A673 (cell line): ENCODE data around the gene SLC24A2. TPM values are rescaled to one million over a fixed set of nuclear protein-coding genes. Genes with fewer than 3 reads are reported as not detected.

Source experiments
- BruUV-seq: library from RNA; stranded (reverse); fragments of 400-500 nt; replicated peaks from 2 replicates; lab custom pipeline; 2021; lab: Mats Ljungman, UMichigan
- CTCF ChIA-PET: fragments of 300-600 bp; sonication (Branson Sonifier 250); formaldehyde crosslinking; loops from one replicate; lab custom pipeline; 2022; ENCODE audit warnings: antibody characterized with exemption; lab: Charles Lee
- POLR2A ChIA-PET: fragments of 300-600 bp; sonication (Branson Sonifier 250); formaldehyde crosslinking; loops from one replicate; lab custom pipeline; 2022; ENCODE audit warnings: antibody characterized with exemption; ENCODE audit not compliant: low non-redundant PET; lab: Charles Lee
- DNase-seq: peaks from one replicate; pipeline ENCODE4 v3.0.0-alpha.2; 2015; ENCODE audit warnings: low spot score
- H3K27ac ChIP-seq: fragments of 200-600 bp; sonication (generic); 2 replicates; pipeline ENCODE4 v1.5.1; 2016; ENCODE audit warnings: mixed run types, low read depth, mild to moderate bottlenecking, mixed read lengths, antibody characterized with exemption, low read length; ENCODE audit not compliant: poor library complexity, severe bottlenecking
- H3K27me3 ChIP-seq: fragments of 200-600 bp; sonication (generic); replicated peaks from 2 replicates; pipeline ENCODE4 v1.6.1; 2017; ENCODE audit warnings: mixed run types, low read depth, mild to moderate bottlenecking, mixed read lengths, antibody characterized with exemption, low read length; ENCODE audit not compliant: insufficient read depth, poor library complexity
- H3K36me3 ChIP-seq: fragments of 200-600 bp; sonication (generic); 2 replicates; pipeline ENCODE4 v1.6.1; 2016; ENCODE audit warnings: mixed run types, mild to moderate bottlenecking, mixed read lengths, antibody characterized with exemption, low read length; ENCODE audit not compliant: insufficient read depth, poor library complexity, severe bottlenecking
- H3K4me1 ChIP-seq: fragments of 200-600 bp; sonication (generic); 2 replicates; pipeline ENCODE4 v1.6.1; 2017; ENCODE audit warnings: mixed run types, mild to moderate bottlenecking, mixed read lengths, antibody characterized with exemption, low read length; ENCODE audit not compliant: insufficient read depth, poor library complexity, severe bottlenecking
- H3K4me3 ChIP-seq: fragments of 200-600 bp; sonication (generic); 2 replicates; pipeline ENCODE4 v1.5.1; 2016; ENCODE audit warnings: low read depth, mixed run types, mild to moderate bottlenecking, mixed read lengths, low read length; ENCODE audit not compliant: poor library complexity, severe bottlenecking
- H3K9me3 ChIP-seq: fragments of 200-600 bp; sonication (generic); 2 replicates; pipeline ENCODE4 v1.6.1; 2016; ENCODE audit warnings: mixed run types, low read depth, mild to moderate bottlenecking, mixed read lengths, antibody characterized with exemption, low read length; ENCODE audit not compliant: poor library complexity, severe bottlenecking
- EZH2 ChIP-seq: fragments of 200-600 bp; sonication (generic); IDR thresholded peaks from 2 replicates; pipeline ENCODE4 v1.6.1; 2017; ENCODE audit warnings: borderline replicate concordance, low read depth, mild to moderate bottlenecking, mixed read lengths, antibody characterized with exemption, low read length; ENCODE audit not compliant: poor library complexity, severe bottlenecking
- intact Hi-C: fragments of 100-400 bp; cut with micrococcal nuclease; formaldehyde crosslinking; loops from one replicate; pipeline ENCODE4 v1.10.0; 2022; ENCODE audit not compliant: unreplicated experiment
- total RNA-seq: library from RNA; stranded (reverse); gene quantifications from 2 replicates; pipeline ENCODE4 v1.2.3, GENCODE V29; 2021

The SLC24A2 gene
- total RNA-seq, 1 experiment from 2014 or later: not detected

- POLR2A ChIA-PET: no interaction called here
- intact Hi-C loops: no loop called here
Observed at GRCh38 chr9:19741178-19741577, 47.7 kb downstream of the SLC24A2 start.

More at GRCh38 chr9:19741178-19741577, 47.7 kb downstream of the SLC24A2 start:
- H3K36me3 ChIP-seq: no peaks in the 10 kb centered on the region
- no peaks in the 10 kb centered on the region for H3K27me3 ChIP-seq
- TF ChIP-seq EZH2: no peak
- no TSS peak for BruUV-seq
- H3K4me1 ChIP-seq: no peaks in the 10 kb centered on the region
- H3K9me3 ChIP-seq: no peaks in the 10 kb centered on the region
- H3K27ac ChIP-seq: no peak overlapping the region
- DNase-seq: no peak
- H3K4me3 ChIP-seq: no peak overlapping the region
- CTCF ChIA-PET: no interaction called here
